IMR-90 (cell line): ENCODE measurements around the gene CRTAP. TPM values are rescaled to one million over a fixed set of nuclear protein-coding genes. Genes with fewer than 3 reads are reported as not detected.

Source experiments
- ATAC-seq: fragments of 200-7000 bp; cut with Tn5 transposase; 2 replicates; pipeline ENCODE4 v1.9.1; 2020; ENCODE audit warnings: low read depth, mild to moderate bottlenecking, moderate library complexity
- BruUV-seq: library from RNA; stranded (reverse); fragments of 400-500 nt; replicated peaks from 2 replicates; lab custom pipeline; 2021; lab: Mats Ljungman, UMichigan
- CTCF ChIA-PET: fragments of 300-600 bp; formaldehyde crosslinking; extraction: SDS; loops from one replicate; lab custom pipeline; 2021; ENCODE audit warnings: antibody characterized with exemption; lab: Yijun Ruan, JAX
- POLR2A ChIA-PET: fragments of 300-600 bp; sonication (Branson Sonifier 250); formaldehyde crosslinking; loops from one replicate; lab custom pipeline; 2022; ENCODE audit warnings: antibody characterized with exemption; ENCODE audit not compliant: unreplicated experiment; lab: Charles Lee
- DNase-seq: peaks from one replicate; pipeline ENCODE4 v3.0.0; 2013
- H2AFZ ChIP-seq: replicated peaks from 2 replicates; pipeline ENCODE3; 2013; ENCODE audit warnings: low read length, mild to moderate bottlenecking; ENCODE audit not compliant: poor library complexity
- H2AK5ac ChIP-seq: 2 replicates; pipeline ENCODE4 v1.6.1; 2013; ENCODE audit warnings: low read depth, low read length, inconsistent platforms
- H2AK9ac ChIP-seq: replicated peaks from 2 replicates; pipeline ENCODE3; 2013; ENCODE audit warnings: mild to moderate bottlenecking, low read depth, low read length, moderate library complexity; ENCODE audit not compliant: poor library complexity
- H2BK120ac ChIP-seq: 2 replicates; pipeline ENCODE4 v1.6.1; 2013; ENCODE audit warnings: low read depth, low read length, inconsistent platforms
- H2BK15ac ChIP-seq: 3 replicates; pipeline ENCODE4 v1.6.1; 2013; ENCODE audit warnings: low read depth, low read length, inconsistent platforms
- H2BK20ac ChIP-seq: 2 replicates; pipeline ENCODE4 v1.6.1; 2013; ENCODE audit warnings: low read depth, mild to moderate bottlenecking, inconsistent platforms, low read length, moderate library complexity
- H2BK5ac ChIP-seq: 2 replicates; pipeline ENCODE4 v1.6.1; 2013; ENCODE audit warnings: mild to moderate bottlenecking, low read depth, low read length, inconsistent platforms; ENCODE audit not compliant: poor library complexity, severe bottlenecking
- H3K14ac ChIP-seq: replicated peaks from 2 replicates; pipeline ENCODE4 v1.6.1; 2013; ENCODE audit warnings: low read depth, low read length, inconsistent platforms
- H3K18ac ChIP-seq: 2 replicates; pipeline ENCODE4 v1.6.1; 2013; ENCODE audit warnings: low read depth, low read length, control low read depth
- H3K23ac ChIP-seq: 2 replicates; pipeline ENCODE4 v1.6.1; 2013; ENCODE audit warnings: low read depth, low read length, inconsistent platforms
- H3K27ac ChIP-seq: 2 replicates; pipeline ENCODE4 v1.5.1; 2013; ENCODE audit warnings: mild to moderate bottlenecking, control low read depth, low read length; ENCODE audit not compliant: insufficient read depth
- H3K27me3 ChIP-seq: 2 replicates; pipeline ENCODE4 v1.6.1; 2013; ENCODE audit warnings: low read length; ENCODE audit not compliant: control insufficient read depth, insufficient read depth
- H3K36me3 ChIP-seq: 2 replicates; pipeline ENCODE4 v1.6.1; 2013; ENCODE audit warnings: low read length, mixed read lengths; ENCODE audit not compliant: control insufficient read depth, insufficient read depth
- H3K4ac ChIP-seq: 2 replicates; pipeline ENCODE4 v1.6.1; 2013; ENCODE audit warnings: low read depth, low read length, inconsistent platforms
- H3K4me1 ChIP-seq: 2 replicates; pipeline ENCODE4 v1.6.1; 2013; ENCODE audit warnings: low read length, mixed read lengths; ENCODE audit not compliant: control insufficient read depth, insufficient read depth
- H3K4me2 ChIP-seq: 2 replicates; pipeline ENCODE4 v1.6.1; 2013; ENCODE audit warnings: low read depth, mild to moderate bottlenecking, control low read depth, low read length, moderate library complexity
- H3K4me3 ChIP-seq: 2 replicates; pipeline ENCODE4 v1.5.1; 2013; ENCODE audit warnings: low read depth, mild to moderate bottlenecking, control low read depth, low read length, moderate library complexity; ENCODE audit not compliant: insufficient read depth
- H3K56ac ChIP-seq: 2 replicates; pipeline ENCODE4 v1.6.1; 2013; ENCODE audit warnings: low read length, inconsistent platforms; ENCODE audit not compliant: insufficient read depth; ENCODE audit errors: extremely low read depth
- H3K79me1 ChIP-seq, 2 experiments: 2 replicates each; pipeline ENCODE4 v1.6.1; 2013; ENCODE audit warnings: low read length in 2 of 2, inconsistent platforms in 1 of 2, low read depth in 1 of 2
- H3K9ac ChIP-seq: 2 replicates; pipeline ENCODE4 v1.6.1; 2013; ENCODE audit warnings: low read depth, low read length, control low read depth
- H3K9me1 ChIP-seq: 2 replicates; pipeline ENCODE4 v1.6.1; 2013; ENCODE audit warnings: low read length, inconsistent platforms; ENCODE audit not compliant: insufficient read depth
- H3K9me3 ChIP-seq: 2 replicates; pipeline ENCODE4 v1.6.1; 2013; ENCODE audit warnings: low read length; ENCODE audit not compliant: control insufficient read depth, insufficient read depth
- H4K20me1 ChIP-seq: 2 replicates; pipeline ENCODE4 v1.6.1; 2013; ENCODE audit warnings: low read length, inconsistent platforms; ENCODE audit not compliant: insufficient read depth
- H4K5ac ChIP-seq: 2 replicates; pipeline ENCODE4 v1.6.1; 2013; ENCODE audit warnings: mild to moderate bottlenecking, low read depth, low read length, control low read depth
- H4K8ac ChIP-seq, 2 experiments: 2 replicates each; pipeline ENCODE4 v1.6.1; 2013; ENCODE audit warnings: low read depth in 2 of 2, low read length in 2 of 2, control low read depth in 1 of 2, inconsistent platforms in 1 of 2
- H4K91ac ChIP-seq: 2 replicates; pipeline ENCODE4 v1.6.1; 2013; ENCODE audit warnings: low read depth, low read length, inconsistent platforms; ENCODE audit not compliant: insufficient read depth
- BHLHE40 ChIP-seq: fragments of 150-350 bp; IDR thresholded peaks from 2 replicates; pipeline ENCODE4 v1.6.1; 2016; ENCODE audit warnings: mild to moderate bottlenecking, low read depth, low read length
- RAD21 ChIP-seq: IDR thresholded peaks from 2 replicates; pipeline ENCODE4 v1.6.1; 2012; ENCODE audit warnings: low read length, improper control_type of control experiment
- WGBS, 2 experiments: methylation state at CpG; one replicate each; pipeline versions ENCODE4 v1.1.5 to v1.1.7; 2013; ENCODE audit warnings: missing lambda C conversion rate in 2 of 2; ENCODE audit not compliant: insufficient read length in 1 of 2; ENCODE audit errors: extremely low coverage in 2 of 2; 5-methylcytosine and 5-hydroxymethylcytosine counted together
- dilution Hi-C: fragments of 300-500 bp; cut with HindIII; formaldehyde crosslinking; loops from one replicate; pipeline ENCODE4 v1.14.3; 2018; ENCODE audit warnings: low sequenced_read_pairs; ENCODE audit not compliant: unreplicated experiment
- in situ Hi-C: fragments of 300-500 bp; cut with MboI; formaldehyde crosslinking; loops from 3 replicates; pipeline ENCODE4 v1.14.3; 2019; ENCODE audit warnings: low sequenced_read_pairs, inconsistent platforms, mixed read lengths
- intact Hi-C: fragments of 100-400 bp; cut with micrococcal nuclease; formaldehyde crosslinking; loops from 2 replicates; pipeline ENCODE4 v1.10.0; 2022
- polyA plus RNA-seq, 3 experiments: library from polyadenylated mRNA; depleted of rRNA; stranded (reverse); fragments of >200 nt; gene quantifications; 2 replicates each; pipeline ENCODE4 v1.2.3, GENCODE V29; 2012; ENCODE audit warnings: low replicate concordance in 1 of 3
- total RNA-seq: library from RNA; depleted of rRNA; stranded (reverse); fragments of >200 nt; gene quantifications from 2 replicates; pipeline ENCODE4 v1.2.3, GENCODE V29; 2012

Gene CRTAP
- total and polyA plus RNA-seq, 2 of the 4 experiments (the other 2 are of a cell fraction) = 108 to 205 TPM

- no peak overlapping the region for H4K8ac ChIP-seq
- ChIA-PET CTCF (no interaction called here), POLR2A (no interaction called here)
- no peaks in the 10 kb centered on the region for H3K9me1 ChIP-seq
- WGBS, 2 experiments = 80% methylated on average over 1 of the region's 6 CpGs; no CpG with 5 or more reads in 1 of the 2 experiments
- no TSS peak for BruUV-seq
- DNase-seq = no peak
- no peak overlapping the region for H3K4me3 ChIP-seq
- in situ Hi-C loops = no loop called here
- no peak overlapping the region for H3K4ac ChIP-seq
- H2BK120ac ChIP-seq = no peak overlapping the region
- H3K18ac ChIP-seq = no peak overlapping the region
- no peak overlapping the region for H2AK9ac ChIP-seq
- no peak overlapping the region for H3K14ac ChIP-seq
- H2BK5ac ChIP-seq = no peak overlapping the region
- no peak overlapping the region for H3K23ac ChIP-seq
- no peak overlapping the region for H4K91ac ChIP-seq
- TF ChIP-seq RAD21 = no peak
- no peak for TF ChIP-seq BHLHE40
- H3K4me1 ChIP-seq = peaks cover 3% of the 10 kb centered on the region; the same call in 1 of the 2 replicates
- H3K9me3 ChIP-seq = no peaks in the 10 kb centered on the region
- ATAC-seq = no peak
- no peak overlapping the region for H3K4me2 ChIP-seq
- H3K9ac ChIP-seq = no peak overlapping the region
- no peaks in the 10 kb centered on the region for H4K20me1 ChIP-seq
- H4K5ac ChIP-seq = no peak overlapping the region
- no peak overlapping the region for H2AK5ac ChIP-seq
- H3K36me3 ChIP-seq = no peaks in the 10 kb centered on the region
- no peak overlapping the region for H2BK20ac ChIP-seq
- dilution Hi-C loops = loop anchor here (25.0 kb wide), 1 partner anchor 238 kb away; no protein-coding TSS in a partner anchor
- H3K56ac ChIP-seq = no peak overlapping the region
- H2AFZ ChIP-seq = no peak overlapping the region
- H3K79me1 ChIP-seq = no peaks in the 10 kb centered on the region
- intact Hi-C loops = no loop called here
- no peak overlapping the region for H3K27ac ChIP-seq
- no peaks in the 10 kb centered on the region for H3K27me3 ChIP-seq
- H2BK15ac ChIP-seq = no peak overlapping the region
Measured at GRCh38 chr3:33149342-33149741, 35.5 kb downstream of the CRTAP start.
